Lower leg skin (tissue), 3 donors: Measurements from ENCODE around the gene EXOC7.

Experiments
- POLR2A ChIP-seq, 2 donors: fragments of 450-650 bp; IDR thresholded peaks; one replicate each; pipeline ENCODE4 v1.6.1; 2016 to 2017; ENCODE audit warnings: antibody characterized with exemption in 2 of 2, mild to moderate bottlenecking in 1 of 2, moderate library complexity in 1 of 2
- TF ChIP-seq, protein P1 (sequence below), 3 donors: fragments of 450-650 bp; IDR thresholded peaks; one replicate each; pipeline ENCODE4 v1.5.1; 2016; ENCODE audit warnings: antibody characterized with exemption in 3 of 3, mild to moderate bottlenecking in 3 of 3, moderate library complexity in 2 of 3

GRCh38 chr17:76075364-76076145 lies 28.0 kb downstream of the EXOC7 start:
- no peak for TF ChIP-seq POLR2A (IDR thresholded peaks at IDR 0.05)
- TF ChIP-seq, protein P1, sequence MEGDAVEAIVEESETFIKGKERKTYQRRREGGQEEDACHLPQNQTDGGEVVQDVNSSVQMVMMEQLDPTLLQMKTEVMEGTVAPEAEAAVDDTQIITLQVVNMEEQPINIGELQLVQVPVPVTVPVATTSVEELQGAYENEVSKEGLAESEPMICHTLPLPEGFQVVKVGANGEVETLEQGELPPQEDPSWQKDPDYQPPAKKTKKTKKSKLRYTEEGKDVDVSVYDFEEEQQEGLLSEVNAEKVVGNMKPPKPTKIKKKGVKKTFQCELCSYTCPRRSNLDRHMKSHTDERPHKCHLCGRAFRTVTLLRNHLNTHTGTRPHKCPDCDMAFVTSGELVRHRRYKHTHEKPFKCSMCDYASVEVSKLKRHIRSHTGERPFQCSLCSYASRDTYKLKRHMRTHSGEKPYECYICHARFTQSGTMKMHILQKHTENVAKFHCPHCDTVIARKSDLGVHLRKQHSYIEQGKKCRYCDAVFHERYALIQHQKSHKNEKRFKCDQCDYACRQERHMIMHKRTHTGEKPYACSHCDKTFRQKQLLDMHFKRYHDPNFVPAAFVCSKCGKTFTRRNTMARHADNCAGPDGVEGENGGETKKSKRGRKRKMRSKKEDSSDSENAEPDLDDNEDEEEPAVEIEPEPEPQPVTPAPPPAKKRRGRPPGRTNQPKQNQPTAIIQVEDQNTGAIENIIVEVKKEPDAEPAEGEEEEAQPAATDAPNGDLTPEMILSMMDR (IDR thresholded peaks at IDR 0.05), result no peak
